MM.1S (cell line): ENCODE data around the gene APOBEC4.

ENCODE experiments used
- DNase-seq: peaks from one replicate; pipeline ENCODE4 v3.0.0-alpha.2; 2015
- H2AFZ ChIP-seq: fragments of 300-600 bp; sonication (generic); 2 replicates; pipeline ENCODE4 v1.6.0; 2016; ENCODE audit warnings: antibody characterized with exemption, low read length
- H3F3A ChIP-seq: fragments of 300-600 bp; sonication (generic); 2 replicates; pipeline ENCODE4 v1.6.1; 2016; ENCODE audit warnings: mild to moderate bottlenecking, antibody characterized with exemption, low read length, moderate library complexity, mixed read lengths; ENCODE audit not compliant: insufficient read depth
- H3K27ac ChIP-seq: fragments of 300-600 bp; sonication (generic); 2 replicates; pipeline ENCODE4 v1.5.1; 2016; ENCODE audit warnings: mild to moderate bottlenecking, low read length
- H3K27me3 ChIP-seq: fragments of 300-600 bp; sonication (generic); replicated peaks from 2 replicates; pipeline ENCODE4 v1.6.0; 2016; ENCODE audit warnings: low read length; ENCODE audit not compliant: insufficient read depth
- H3K36me3 ChIP-seq: fragments of 300-600 bp; sonication (generic); replicated peaks from 2 replicates; pipeline ENCODE4 v1.6.1; 2016; ENCODE audit warnings: mild to moderate bottlenecking, low read length, mixed read lengths; ENCODE audit not compliant: insufficient read depth
- H3K4me1 ChIP-seq: fragments of 300-600 bp; sonication (generic); 2 replicates; pipeline ENCODE4 v1.6.1; 2016; ENCODE audit warnings: low read length, mixed read lengths
- H3K4me2 ChIP-seq: fragments of 300-600 bp; sonication (generic); 2 replicates; pipeline ENCODE4 v1.6.0; 2016; ENCODE audit warnings: low read depth, low read length
- H3K4me3 ChIP-seq: fragments of 300-600 bp; sonication (generic); 2 replicates; pipeline ENCODE4 v1.5.1; 2016; ENCODE audit warnings: low read length, mixed read lengths
- H3K79me2 ChIP-seq: fragments of 300-600 bp; sonication (generic); 2 replicates; pipeline ENCODE4 v1.6.1; 2016; ENCODE audit warnings: mixed run types, low read length, mixed read lengths
- H3K9ac ChIP-seq: fragments of 300-600 bp; sonication (generic); 2 replicates; pipeline ENCODE4 v1.6.1; 2016; ENCODE audit warnings: low read length, mixed read lengths
- H3K9me2 ChIP-seq: fragments of 300-600 bp; sonication (generic); replicated peaks from 2 replicates; pipeline ENCODE4 v1.6.1; 2016; ENCODE audit warnings: mild to moderate bottlenecking, low read length, mixed read lengths; ENCODE audit not compliant: insufficient read depth
- H3K9me3 ChIP-seq: fragments of 300-600 bp; sonication (generic); replicated peaks from 2 replicates; pipeline ENCODE4 v1.6.1; 2016; ENCODE audit warnings: mild to moderate bottlenecking, low read length, mixed read lengths; ENCODE audit not compliant: insufficient read depth
- H4K20me1 ChIP-seq: fragments of 300-600 bp; sonication (generic); 2 replicates; pipeline ENCODE4 v1.6.1; 2016; ENCODE audit warnings: mild to moderate bottlenecking, low read length, moderate library complexity, mixed read lengths; ENCODE audit not compliant: insufficient read depth
- EZH2 ChIP-seq: fragments of 300-600 bp; sonication (generic); optimal IDR thresholded peaks from 2 replicates; pipeline ENCODE3; 2017; ENCODE audit warnings: low read depth, mild to moderate bottlenecking, antibody characterized with exemption, low read length, mixed read lengths
- EZH2phosphoT487 ChIP-seq: fragments of 300-600 bp; sonication (generic); IDR thresholded peaks from 2 replicates; pipeline ENCODE4 v1.6.1; 2018; ENCODE audit warnings: antibody characterized with exemption, low read length
- TF ChIP-seq, protein P1 (sequence below): fragments of 300-600 bp; sonication (generic); IDR thresholded peaks from 2 replicates; pipeline ENCODE4 v1.5.1; 2016; ENCODE audit warnings: antibody characterized with exemption, low read length, mixed read lengths

Gene APOBEC4

DNA sequence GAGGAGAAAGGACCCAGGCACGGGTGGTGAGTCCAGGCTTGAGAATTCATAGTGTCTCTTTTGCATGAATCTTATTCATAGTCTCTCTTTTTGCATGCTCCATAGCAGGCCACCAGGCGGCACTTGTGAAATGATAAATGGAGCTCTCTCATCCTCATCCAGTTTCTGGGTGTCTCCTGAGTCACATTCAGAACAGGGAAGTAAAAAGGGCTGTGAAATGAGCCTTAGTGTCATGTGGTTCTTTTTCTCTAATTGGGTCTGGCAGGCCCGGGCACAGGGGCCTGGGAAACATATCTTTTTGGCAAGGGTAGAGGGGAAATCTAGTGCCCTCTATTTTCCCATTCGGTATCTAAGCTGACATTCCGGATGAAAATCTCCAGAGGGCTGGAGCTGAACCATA lies 43.8 kb downstream of the APOBEC4 start:
- Histone ChIP-seq H4K20me1 (no peaks in the 10 kb centered on the region), H3K4me2 (no peak overlapping the region), H2AFZ (no peak overlapping the region), H3K9ac (no peak overlapping the region), H3K79me2 (no peaks in the 10 kb centered on the region), H3K27me3 (no peaks in the 10 kb centered on the region), H3K27ac (no peak overlapping the region), H3K36me3 (no peaks in the 10 kb centered on the region), H3K9me2 (no peaks in the 10 kb centered on the region), H3K9me3 (no peaks in the 10 kb centered on the region), H3K4me3 (no peak overlapping the region), H3F3A (no peaks in the 10 kb centered on the region), H3K4me1 (peaks cover 12% of the 10 kb centered on the region)
- TF ChIP-seq EZH2phosphoT487 (no peak), EZH2 (no peak)
- TF ChIP-seq, protein P1, sequence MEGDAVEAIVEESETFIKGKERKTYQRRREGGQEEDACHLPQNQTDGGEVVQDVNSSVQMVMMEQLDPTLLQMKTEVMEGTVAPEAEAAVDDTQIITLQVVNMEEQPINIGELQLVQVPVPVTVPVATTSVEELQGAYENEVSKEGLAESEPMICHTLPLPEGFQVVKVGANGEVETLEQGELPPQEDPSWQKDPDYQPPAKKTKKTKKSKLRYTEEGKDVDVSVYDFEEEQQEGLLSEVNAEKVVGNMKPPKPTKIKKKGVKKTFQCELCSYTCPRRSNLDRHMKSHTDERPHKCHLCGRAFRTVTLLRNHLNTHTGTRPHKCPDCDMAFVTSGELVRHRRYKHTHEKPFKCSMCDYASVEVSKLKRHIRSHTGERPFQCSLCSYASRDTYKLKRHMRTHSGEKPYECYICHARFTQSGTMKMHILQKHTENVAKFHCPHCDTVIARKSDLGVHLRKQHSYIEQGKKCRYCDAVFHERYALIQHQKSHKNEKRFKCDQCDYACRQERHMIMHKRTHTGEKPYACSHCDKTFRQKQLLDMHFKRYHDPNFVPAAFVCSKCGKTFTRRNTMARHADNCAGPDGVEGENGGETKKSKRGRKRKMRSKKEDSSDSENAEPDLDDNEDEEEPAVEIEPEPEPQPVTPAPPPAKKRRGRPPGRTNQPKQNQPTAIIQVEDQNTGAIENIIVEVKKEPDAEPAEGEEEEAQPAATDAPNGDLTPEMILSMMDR: peak; percentile 38
- DNase-seq: no peak

DNA sequence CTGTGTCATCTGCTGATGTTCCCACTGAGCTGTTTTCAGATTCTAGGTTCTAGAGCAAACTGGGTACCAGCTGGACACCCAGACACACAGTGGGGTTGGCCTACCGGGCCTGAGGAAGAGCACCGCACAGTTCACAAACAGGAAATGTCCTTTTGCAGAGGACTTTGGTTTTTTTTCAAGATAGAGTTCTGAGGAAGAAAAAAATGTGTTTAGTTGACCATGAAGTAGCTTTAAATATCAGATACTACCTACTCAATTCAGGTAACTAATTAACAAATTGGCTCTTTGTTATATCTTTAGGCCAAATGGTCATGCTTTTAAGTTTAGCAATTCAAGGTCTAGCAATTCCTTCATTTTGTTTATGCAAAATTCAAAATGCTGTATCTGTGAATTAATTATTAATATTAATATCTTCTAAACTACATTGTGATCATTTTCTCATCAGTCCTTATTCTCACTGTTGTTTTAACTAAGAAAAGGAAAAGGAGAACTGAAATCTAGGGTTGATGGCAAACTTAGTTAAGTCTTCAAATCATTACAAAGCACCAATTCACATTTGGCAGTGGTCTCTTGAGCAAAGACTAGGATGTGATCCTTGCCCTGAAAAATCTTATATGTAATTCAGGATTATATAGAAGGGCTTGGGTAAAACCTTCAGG lies 45.7 kb downstream of the APOBEC4 start:
- H4K20me1 ChIP-seq: no peaks in the 10 kb centered on the region
- no peaks in the 10 kb centered on the region for H3K9me2 ChIP-seq
- H3K4me3 ChIP-seq: no peak overlapping the region
- no peaks in the 10 kb centered on the region for H3K9me3 ChIP-seq
- H3K4me1 ChIP-seq: peaks cover 18% of the 10 kb centered on the region
- H3K79me2 ChIP-seq: no peaks in the 10 kb centered on the region
- H3F3A ChIP-seq: no peaks in the 10 kb centered on the region
- TF ChIP-seq EZH2: no peak
- TF ChIP-seq EZH2phosphoT487: no peak
- TF ChIP-seq, protein P1: no peak
- no peak for DNase-seq
- no peak overlapping the region for H3K4me2 ChIP-seq
- no peaks in the 10 kb centered on the region for H3K27me3 ChIP-seq
- no peak overlapping the region for H3K9ac ChIP-seq
- no peaks in the 10 kb centered on the region for H3K36me3 ChIP-seq
- H2AFZ ChIP-seq: 0 out of 2 replicates have a peak overlapping the region, but pooled peaks have one; percentile 7
- H3K27ac ChIP-seq: peak overlapping the region; percentile 3; the same call in 1 of the 2 replicates

DNA sequence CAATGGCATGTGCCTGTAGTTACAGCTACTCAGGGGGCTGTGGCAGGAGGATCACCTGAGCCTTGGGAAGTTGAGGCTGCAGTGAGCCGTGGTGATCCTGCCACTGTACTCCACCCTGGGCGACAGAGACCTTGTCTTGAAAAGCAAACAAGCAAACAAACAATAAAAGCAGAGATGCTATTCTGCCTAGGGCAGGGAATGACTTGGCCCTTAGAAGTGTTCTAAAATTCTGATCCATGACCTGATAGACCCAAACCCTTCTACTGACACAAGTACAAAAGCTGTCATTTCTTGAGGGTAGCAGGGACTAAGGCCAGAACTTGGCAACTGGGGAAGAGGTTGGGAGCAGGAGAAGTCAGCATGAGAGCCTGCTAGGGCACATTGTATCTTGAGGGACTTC lies 47.2 kb downstream of the APOBEC4 start:
- Histone ChIP-seq H3K79me2 (no peaks in the 10 kb centered on the region), H3K4me3 (no peak overlapping the region), H4K20me1 (no peaks in the 10 kb centered on the region), H3K9me3 (no peaks in the 10 kb centered on the region), H3K4me2 (no peak overlapping the region), H3K36me3 (no peaks in the 10 kb centered on the region), H3K9me2 (no peaks in the 10 kb centered on the region), H3K9ac (no peak overlapping the region), H3K4me1 (peaks cover 18% of the 10 kb centered on the region), H3F3A (no peaks in the 10 kb centered on the region), H3K27me3 (no peaks in the 10 kb centered on the region), H3K27ac (no peak overlapping the region), H2AFZ (no peak overlapping the region)
- DNase-seq: no peak
- TF ChIP-seq EZH2phosphoT487 (no peak), EZH2 (no peak)
- TF ChIP-seq, protein P1: no peak
